Panc1 (cell line): ENCODE data around the gene PRPF38B.

Experiments
- POLR2AphosphoS5 ChIP-seq: IDR thresholded peaks from 2 replicates; pipeline ENCODE4 v1.6.1; 2012; ENCODE audit warnings: mild to moderate bottlenecking, low read depth, low read length, moderate library complexity
- SIN3A ChIP-seq: IDR thresholded peaks from 2 replicates; pipeline ENCODE4 v1.6.1; 2012; ENCODE audit warnings: low read depth, mild to moderate bottlenecking, low read length, moderate library complexity, borderline replicate concordance; ENCODE audit not compliant: insufficient read depth
- TCF7L2 ChIP-seq: IDR thresholded peaks from 2 replicates; pipeline ENCODE4 v1.6.1; 2011; ENCODE audit warnings: mild to moderate bottlenecking, low read depth, low read length, inconsistent platforms
- TF ChIP-seq, protein P1 (sequence below), 2 experiments: IDR thresholded peaks; 2 replicates each; pipeline ENCODE4 v1.6.1; 2011 to 2012; ENCODE audit warnings: low read depth in 2 of 2, control low read depth in 1 of 2, low read length in 1 of 2, mild to moderate bottlenecking in 1 of 2, moderate library complexity in 1 of 2; ENCODE audit not compliant: insufficient read depth in 1 of 2
- TF ChIP-seq, protein P2 (sequence below): fragments of 450-650 bp; IDR thresholded peaks from 2 replicates; pipeline ENCODE4 v1.5.1; 2017; ENCODE audit warnings: mild to moderate bottlenecking

DNA sequence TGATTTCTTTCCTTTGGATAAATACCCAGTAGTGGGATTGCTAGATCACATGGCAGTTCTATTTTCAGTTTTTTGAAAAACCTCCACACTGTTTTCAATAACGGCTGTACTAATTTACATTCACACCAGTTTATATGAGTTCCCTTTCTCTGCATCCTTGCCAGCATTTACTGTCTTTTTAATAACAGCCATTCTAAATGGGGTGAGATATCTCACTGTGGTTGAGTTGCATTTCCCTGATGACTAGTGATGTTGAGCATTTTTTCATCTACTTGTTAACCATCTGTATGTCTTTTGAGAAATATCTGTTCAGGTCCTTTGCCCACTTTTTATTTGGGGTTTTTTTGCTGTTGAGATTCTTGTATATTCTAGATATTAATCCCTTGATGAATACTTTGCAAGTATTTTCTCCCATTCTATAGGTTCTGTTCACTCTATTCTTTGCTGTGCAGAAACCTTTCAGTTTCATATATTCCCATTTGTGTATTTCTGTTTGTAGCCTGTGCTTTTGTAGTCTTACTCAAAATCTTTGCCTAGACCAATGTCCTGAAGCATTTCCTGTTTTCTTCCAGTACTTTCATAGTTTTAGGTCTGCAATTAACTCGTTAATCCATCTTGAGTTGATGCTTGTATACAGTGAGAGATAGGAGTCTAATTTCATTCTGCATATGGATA lies 38.5 kb upstream of the PRPF38B start:
- TF ChIP-seq TCF7L2, result no peak
- no peak for TF ChIP-seq POLR2AphosphoS5
- TF ChIP-seq, protein P1, sequence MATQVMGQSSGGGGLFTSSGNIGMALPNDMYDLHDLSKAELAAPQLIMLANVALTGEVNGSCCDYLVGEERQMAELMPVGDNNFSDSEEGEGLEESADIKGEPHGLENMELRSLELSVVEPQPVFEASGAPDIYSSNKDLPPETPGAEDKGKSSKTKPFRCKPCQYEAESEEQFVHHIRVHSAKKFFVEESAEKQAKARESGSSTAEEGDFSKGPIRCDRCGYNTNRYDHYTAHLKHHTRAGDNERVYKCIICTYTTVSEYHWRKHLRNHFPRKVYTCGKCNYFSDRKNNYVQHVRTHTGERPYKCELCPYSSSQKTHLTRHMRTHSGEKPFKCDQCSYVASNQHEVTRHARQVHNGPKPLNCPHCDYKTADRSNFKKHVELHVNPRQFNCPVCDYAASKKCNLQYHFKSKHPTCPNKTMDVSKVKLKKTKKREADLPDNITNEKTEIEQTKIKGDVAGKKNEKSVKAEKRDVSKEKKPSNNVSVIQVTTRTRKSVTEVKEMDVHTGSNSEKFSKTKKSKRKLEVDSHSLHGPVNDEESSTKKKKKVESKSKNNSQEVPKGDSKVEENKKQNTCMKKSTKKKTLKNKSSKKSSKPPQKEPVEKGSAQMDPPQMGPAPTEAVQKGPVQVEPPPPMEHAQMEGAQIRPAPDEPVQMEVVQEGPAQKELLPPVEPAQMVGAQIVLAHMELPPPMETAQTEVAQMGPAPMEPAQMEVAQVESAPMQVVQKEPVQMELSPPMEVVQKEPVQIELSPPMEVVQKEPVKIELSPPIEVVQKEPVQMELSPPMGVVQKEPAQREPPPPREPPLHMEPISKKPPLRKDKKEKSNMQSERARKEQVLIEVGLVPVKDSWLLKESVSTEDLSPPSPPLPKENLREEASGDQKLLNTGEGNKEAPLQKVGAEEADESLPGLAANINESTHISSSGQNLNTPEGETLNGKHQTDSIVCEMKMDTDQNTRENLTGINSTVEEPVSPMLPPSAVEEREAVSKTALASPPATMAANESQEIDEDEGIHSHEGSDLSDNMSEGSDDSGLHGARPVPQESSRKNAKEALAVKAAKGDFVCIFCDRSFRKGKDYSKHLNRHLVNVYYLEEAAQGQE (IDR thresholded peaks at IDR 0.05; ENCODE audit: insufficient read depth in 1 of 2, low read depth in 2 of 2, low read length in 1 of 2), result no peak
- TF ChIP-seq, protein P2, sequence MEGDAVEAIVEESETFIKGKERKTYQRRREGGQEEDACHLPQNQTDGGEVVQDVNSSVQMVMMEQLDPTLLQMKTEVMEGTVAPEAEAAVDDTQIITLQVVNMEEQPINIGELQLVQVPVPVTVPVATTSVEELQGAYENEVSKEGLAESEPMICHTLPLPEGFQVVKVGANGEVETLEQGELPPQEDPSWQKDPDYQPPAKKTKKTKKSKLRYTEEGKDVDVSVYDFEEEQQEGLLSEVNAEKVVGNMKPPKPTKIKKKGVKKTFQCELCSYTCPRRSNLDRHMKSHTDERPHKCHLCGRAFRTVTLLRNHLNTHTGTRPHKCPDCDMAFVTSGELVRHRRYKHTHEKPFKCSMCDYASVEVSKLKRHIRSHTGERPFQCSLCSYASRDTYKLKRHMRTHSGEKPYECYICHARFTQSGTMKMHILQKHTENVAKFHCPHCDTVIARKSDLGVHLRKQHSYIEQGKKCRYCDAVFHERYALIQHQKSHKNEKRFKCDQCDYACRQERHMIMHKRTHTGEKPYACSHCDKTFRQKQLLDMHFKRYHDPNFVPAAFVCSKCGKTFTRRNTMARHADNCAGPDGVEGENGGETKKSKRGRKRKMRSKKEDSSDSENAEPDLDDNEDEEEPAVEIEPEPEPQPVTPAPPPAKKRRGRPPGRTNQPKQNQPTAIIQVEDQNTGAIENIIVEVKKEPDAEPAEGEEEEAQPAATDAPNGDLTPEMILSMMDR, result no peak
- TF ChIP-seq SIN3A, result no peak
